OCI-LY1 (cell line): ENCODE results near the gene CCDC127.
"Not testable (repeated sequence)": the region's sequence is repeated elsewhere in the genome, so short reads cannot be mapped to it uniquely, and the experiment has no call there.

Experiments
- H2AFZ ChIP-seq: fragments of 200-600 bp; sonication (generic), shearing (Covaris generic); 2 replicates; pipeline ENCODE4 v1.6.0; 2014; ENCODE audit warnings: antibody characterized with exemption, mild to moderate bottlenecking, low read length
- H3F3A ChIP-seq: fragments of 200-600 bp; sonication (generic), shearing (Covaris generic); 2 replicates; pipeline ENCODE4 v1.6.0; 2014; ENCODE audit warnings: mild to moderate bottlenecking, antibody characterized with exemption, low read length, moderate library complexity; ENCODE audit not compliant: insufficient read depth
- H3K27ac ChIP-seq: fragments of 200-600 bp; sonication (generic); 2 replicates; pipeline ENCODE4 v1.5.1; 2014; ENCODE audit warnings: low read length, mixed run types, mild to moderate bottlenecking, low read depth; ENCODE audit not compliant: poor library complexity, severe bottlenecking
- H3K27me3 ChIP-seq: fragments of 200-600 bp; sonication (generic); 2 replicates; pipeline ENCODE4 v1.6.0; 2014; ENCODE audit warnings: antibody characterized with exemption, mild to moderate bottlenecking, low read length, moderate library complexity; ENCODE audit not compliant: insufficient read depth
- H3K36me3 ChIP-seq: fragments of 200-600 bp; sonication (generic); 2 replicates; pipeline ENCODE4 v1.6.1; 2014; ENCODE audit warnings: mild to moderate bottlenecking, antibody characterized with exemption, low read length, moderate library complexity, mixed read lengths; ENCODE audit not compliant: insufficient read depth
- H3K4me1 ChIP-seq: fragments of 200-600 bp; sonication (generic); 2 replicates; pipeline ENCODE4 v1.5.1; 2014; ENCODE audit warnings: mild to moderate bottlenecking, low read length, moderate library complexity; ENCODE audit not compliant: insufficient read depth, severe bottlenecking
- H3K4me2 ChIP-seq: fragments of 200-600 bp; sonication (generic), shearing (Covaris generic); 2 replicates; pipeline ENCODE4 v1.6.1; 2014; ENCODE audit warnings: low read length
- H3K4me3 ChIP-seq: fragments of 200-600 bp; sonication (generic); 2 replicates; pipeline ENCODE4 v1.5.1; 2014; ENCODE audit warnings: low read length, low read depth, mild to moderate bottlenecking, mixed read lengths; ENCODE audit not compliant: poor library complexity, severe bottlenecking
- H3K79me2 ChIP-seq: fragments of 200-600 bp; shearing (Covaris generic); 2 replicates; pipeline ENCODE4 v1.6.1; 2016; ENCODE audit warnings: mixed run types, low read length, mixed read lengths; ENCODE audit not compliant: insufficient read depth
- H3K9ac ChIP-seq: fragments of 200-600 bp; sonication (generic), shearing (Covaris generic); 2 replicates; pipeline ENCODE4 v1.6.1; 2014; ENCODE audit warnings: mild to moderate bottlenecking, low read length, mixed read lengths
- H3K9me2 ChIP-seq: fragments of 200-600 bp; sonication (generic), shearing (Covaris generic); 2 replicates; pipeline ENCODE4 v1.6.1; 2014; ENCODE audit warnings: low read depth, mild to moderate bottlenecking, low read length, mixed read lengths
- H3K9me3 ChIP-seq: fragments of 200-600 bp; shearing (Covaris generic); 2 replicates; pipeline ENCODE4 v1.6.1; 2014; ENCODE audit warnings: low read length, mixed read lengths
- H4K20me1 ChIP-seq: fragments of 200-600 bp; sonication (generic), shearing (Covaris generic); 2 replicates; pipeline ENCODE4 v1.6.0; 2016; ENCODE audit warnings: mild to moderate bottlenecking, low read length; ENCODE audit not compliant: insufficient read depth
- CTCF ChIP-seq: fragments of 200-600 bp; sonication (generic), shearing (Covaris generic); IDR thresholded peaks from 2 replicates; pipeline ENCODE4 v1.5.1; 2017; ENCODE audit warnings: mild to moderate bottlenecking, antibody characterized with exemption, low read length, moderate library complexity, mixed read lengths
- EZH2 ChIP-seq: fragments of 200-600 bp; sonication (generic), shearing (Covaris generic); IDR thresholded peaks from 2 replicates; pipeline ENCODE4 v1.8.0; 2017; ENCODE audit warnings: borderline replicate concordance, mixed run types, mild to moderate bottlenecking, antibody characterized with exemption, low read length, moderate library complexity, mixed read lengths

Gene CCDC127

GRCh38 chr5:225334-225733 is 7.4 kb upstream of the CCDC127 start:
- H3K36me3 ChIP-seq = peaks cover 61% of the 10 kb centered on the region
- H4K20me1 ChIP-seq = no peaks in the 10 kb centered on the region

DNA sequence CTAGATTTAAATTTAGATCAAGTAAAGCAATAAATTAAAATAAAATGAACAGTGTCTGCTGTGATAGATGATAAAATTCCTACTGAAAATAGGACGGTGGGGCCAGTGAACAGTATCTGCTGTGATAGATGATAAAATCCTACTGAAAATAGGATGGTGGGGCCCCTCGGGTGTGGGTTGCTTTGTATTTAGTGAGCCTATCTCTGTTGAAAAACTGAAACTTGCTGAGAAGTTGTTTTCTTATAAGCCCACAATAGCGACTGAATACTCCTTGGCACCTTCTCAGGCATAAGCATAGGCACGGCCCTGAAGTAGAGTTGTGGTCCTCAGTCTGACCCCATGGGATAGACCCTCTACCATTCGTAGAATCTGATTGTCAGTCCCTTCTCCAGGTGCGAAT is 5.8 kb upstream of the CCDC127 start:
- Histone ChIP-seq H3K4me2 (no peak overlapping the region), H3K4me3 (no peak overlapping the region), H4K20me1 (no peaks in the 10 kb centered on the region), H3K9ac (no peak overlapping the region), H3K9me2 (no peaks in the 10 kb centered on the region), H2AFZ (no peak overlapping the region), H3K9me3 (no peaks in the 10 kb centered on the region), H3K27ac (no peak overlapping the region), H3K79me2 (peaks cover 40% of the 10 kb centered on the region), H3K4me1 (peaks cover 28% of the 10 kb centered on the region), H3K27me3 (no peaks in the 10 kb centered on the region), H3F3A (no peaks in the 10 kb centered on the region), H3K36me3 (peaks cover 46% of the 10 kb centered on the region)
- TF ChIP-seq CTCF (no peak), EZH2 (no peak)

More at GRCh38 chr5:225334-225733, 7.4 kb upstream of the CCDC127 start:
- H3K9me3 ChIP-seq = no peaks in the 10 kb centered on the region
- no peak overlapping the region for H3K4me2 ChIP-seq
- no peak overlapping the region for H3K9ac ChIP-seq
- no peak overlapping the region for H2AFZ ChIP-seq
- no peak overlapping the region for H3K27ac ChIP-seq
- H3K79me2 ChIP-seq = peaks cover 25% of the 10 kb centered on the region
- H3K4me3 ChIP-seq = no peak overlapping the region
- H3K9me2 ChIP-seq = no peaks in the 10 kb centered on the region
- no peaks in the 10 kb centered on the region for H3F3A ChIP-seq
- TF ChIP-seq EZH2 (no peak), CTCF (no peak)
- no peaks in the 10 kb centered on the region for H3K27me3 ChIP-seq
- peaks cover 15% of the 10 kb centered on the region for H3K4me1 ChIP-seq

DNA sequence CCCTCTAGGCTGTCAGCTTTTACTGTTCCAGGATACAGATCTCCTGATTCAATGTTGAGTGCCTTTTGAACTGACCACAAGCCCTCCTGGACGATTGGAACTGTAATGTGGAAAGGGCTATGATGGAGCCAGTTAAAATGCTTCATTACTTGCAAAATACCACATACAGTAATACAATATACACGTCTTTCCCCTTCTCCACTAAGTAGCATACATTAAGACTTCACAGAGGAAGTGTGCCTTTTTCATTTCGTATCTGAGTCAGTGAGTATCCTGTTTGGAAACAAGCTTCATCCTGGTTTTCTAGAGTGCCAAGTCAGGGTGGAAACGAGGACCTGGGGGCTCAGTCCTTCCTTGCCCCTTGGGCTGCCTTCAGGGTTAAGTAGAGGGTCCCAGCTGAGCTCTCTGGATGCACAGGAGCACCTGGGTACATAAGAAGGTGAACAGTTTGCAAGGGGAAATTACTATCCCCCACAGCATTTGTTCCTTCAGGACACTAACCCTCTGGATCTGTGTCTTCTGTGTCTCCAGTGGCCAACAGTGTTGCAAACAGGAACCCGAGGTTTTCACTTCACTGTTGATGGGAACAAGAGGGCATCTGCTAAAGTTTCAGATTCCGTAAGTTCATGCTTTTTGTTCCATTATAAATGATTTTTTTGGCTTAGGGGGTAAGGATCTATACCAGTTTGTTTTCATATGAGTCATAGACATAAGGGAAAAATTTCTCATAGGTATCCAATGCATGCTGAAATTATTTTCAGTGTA is 5.2 kb upstream of the CCDC127 start:
- not testable (repeated sequence) for H2AFZ ChIP-seq, H3K9me2 ChIP-seq, H3K9ac ChIP-seq, H3K4me3 ChIP-seq, H3K9me3 ChIP-seq, H4K20me1 ChIP-seq, H3K27me3 ChIP-seq, H3F3A ChIP-seq, H3K4me2 ChIP-seq, H3K27ac ChIP-seq
- Histone ChIP-seq H3K79me2 (peaks cover 45% of the 10 kb centered on the region), H3K4me1 (peaks cover 28% of the 10 kb centered on the region), H3K36me3 (peaks cover 40% of the 10 kb centered on the region)

GRCh38 chr5:219991-220390 is 2.0 kb upstream of the CCDC127 start:
- peak overlapping the region; percentile 95 for H3K9ac ChIP-seq
- H4K20me1 ChIP-seq = no peaks in the 10 kb centered on the region

More at GRCh38 chr5:219991-220390, 2.0 kb upstream of the CCDC127 start:
- peak overlapping the region; percentile 97 for H3K4me3 ChIP-seq
- TF ChIP-seq EZH2 (no peak), CTCF (no peak)
- H3K27me3 ChIP-seq = no peaks in the 10 kb centered on the region
- H3K79me2 ChIP-seq = peaks cover 47% of the 10 kb centered on the region
- no peaks in the 10 kb centered on the region for H3K9me2 ChIP-seq
- peak overlapping the region; percentile 85 for H3K4me2 ChIP-seq
- no peak overlapping the region for H2AFZ ChIP-seq
- no peaks in the 10 kb centered on the region for H3K9me3 ChIP-seq
- H3F3A ChIP-seq = no peaks in the 10 kb centered on the region
- H3K4me1 ChIP-seq = peaks cover 45% of the 10 kb centered on the region
- peaks cover 16% of the 10 kb centered on the region for H3K36me3 ChIP-seq
- H3K27ac ChIP-seq = no peak overlapping the region
